H9 (cell line): ENCODE data around the gene MYO10. TPM values are rescaled to one million over a fixed set of nuclear protein-coding genes. Genes with fewer than 3 reads are reported as not detected.

Experiments
- DNase-seq: peaks from one replicate; pipeline ENCODE4 v3.0.0-alpha.2; 2017
- H2AFZ ChIP-seq: one replicate; pipeline ENCODE4 v1.6.1; 2013; ENCODE audit warnings: mild to moderate bottlenecking, low read length, control low read depth, moderate library complexity
- H2AK5ac ChIP-seq: 2 replicates; pipeline ENCODE4 v1.6.1; 2013; ENCODE audit warnings: low read length, control low read depth, mixed read lengths; ENCODE audit not compliant: insufficient read length
- H2BK120ac ChIP-seq: one replicate; pipeline ENCODE4 v1.6.1; 2013; ENCODE audit warnings: low read depth, mild to moderate bottlenecking, low read length, control low read depth, inconsistent platforms; ENCODE audit not compliant: poor library complexity, severe bottlenecking
- H2BK12ac ChIP-seq: 2 replicates; pipeline ENCODE4 v1.6.1; 2013; ENCODE audit warnings: low read length, control low read depth, mixed read lengths, low read depth; ENCODE audit not compliant: insufficient read length
- H2BK15ac ChIP-seq: 2 replicates; pipeline ENCODE4 v1.6.1; 2013; ENCODE audit warnings: low read depth, low read length, control low read depth
- H2BK20ac ChIP-seq: one replicate; pipeline ENCODE4 v1.6.1; 2013; ENCODE audit warnings: low read depth, mild to moderate bottlenecking, low read length, control low read depth, inconsistent platforms; ENCODE audit not compliant: poor library complexity, severe bottlenecking
- H2BK5ac ChIP-seq: 2 replicates; pipeline ENCODE4 v1.6.1; 2013; ENCODE audit warnings: low read length, control low read depth, mixed read lengths; ENCODE audit not compliant: insufficient read length
- H3K14ac ChIP-seq: 2 replicates; pipeline ENCODE4 v1.6.1; 2013; ENCODE audit warnings: low read length, control low read depth; ENCODE audit not compliant: insufficient read depth
- H3K18ac ChIP-seq: 2 replicates; pipeline ENCODE4 v1.6.1; 2013; ENCODE audit warnings: low read depth, mild to moderate bottlenecking, mixed read lengths, low read length, control low read depth; ENCODE audit not compliant: insufficient read length
- H3K23ac ChIP-seq: 2 replicates; pipeline ENCODE4 v1.6.1; 2013; ENCODE audit warnings: low read length, control low read depth, mixed read lengths, low read depth; ENCODE audit not compliant: insufficient read length
- H3K23me2 ChIP-seq: 2 replicates; pipeline ENCODE4 v1.6.1; 2013; ENCODE audit warnings: low read depth, mild to moderate bottlenecking, mixed read lengths, low read length, control low read depth; ENCODE audit not compliant: insufficient read length, poor library complexity, severe bottlenecking
- H3K27ac ChIP-seq: 2 replicates; pipeline ENCODE4 v1.5.1; 2013; ENCODE audit warnings: low read length, control low read depth, mixed read lengths, low read depth; ENCODE audit not compliant: insufficient read length
- H3K27me3 ChIP-seq: 2 replicates; pipeline ENCODE4 v1.6.1; 2013; ENCODE audit warnings: low read length, control low read depth, inconsistent platforms; ENCODE audit not compliant: insufficient read depth
- H3K4ac ChIP-seq: 2 replicates; pipeline ENCODE4 v1.6.1; 2013; ENCODE audit warnings: low read depth, mild to moderate bottlenecking, control low read depth, inconsistent platforms, low read length, moderate library complexity
- H3K4me1 ChIP-seq: 2 replicates; pipeline ENCODE4 v1.6.1; 2013; ENCODE audit warnings: low read length, control low read depth, inconsistent platforms; ENCODE audit not compliant: insufficient read depth
- H3K4me2 ChIP-seq: 2 replicates; pipeline ENCODE4 v1.6.1; 2013; ENCODE audit warnings: low read length, control low read depth, mixed read lengths; ENCODE audit not compliant: insufficient read length, insufficient read depth
- H3K56ac ChIP-seq: 2 replicates; pipeline ENCODE4 v1.6.1; 2013; ENCODE audit warnings: low read depth, mild to moderate bottlenecking, mixed read lengths, low read length, control low read depth; ENCODE audit not compliant: insufficient read length
- H3K79me1 ChIP-seq: 2 replicates; pipeline ENCODE4 v1.6.1; 2013; ENCODE audit warnings: low read depth, mild to moderate bottlenecking, moderate library complexity, low read length, control low read depth, inconsistent platforms; ENCODE audit not compliant: insufficient read depth, poor library complexity, severe bottlenecking
- H3K79me2 ChIP-seq: 2 replicates; pipeline ENCODE4 v1.6.1; 2013; ENCODE audit warnings: low read length, control low read depth, inconsistent platforms; ENCODE audit not compliant: insufficient read depth
- H3K9ac ChIP-seq: 2 replicates; pipeline ENCODE4 v1.6.1; 2013; ENCODE audit warnings: low read length, control low read depth, mixed read lengths; ENCODE audit not compliant: insufficient read length; ENCODE audit errors: extremely low read depth
- H3K9me3 ChIP-seq: one replicate; pipeline ENCODE4 v1.6.1; 2013; ENCODE audit warnings: low read depth, low read length, inconsistent platforms; ENCODE audit not compliant: control insufficient read depth
- H3T11ph ChIP-seq: one replicate; pipeline ENCODE4 v1.6.1; 2013; ENCODE audit warnings: mild to moderate bottlenecking, low read length, control low read depth, inconsistent platforms
- H4K20me1 ChIP-seq: one replicate; pipeline ENCODE4 v1.6.1; 2013; ENCODE audit not compliant: control insufficient read depth, insufficient read length, insufficient read depth
- H4K5ac ChIP-seq: 2 replicates; pipeline ENCODE4 v1.6.1; 2013; ENCODE audit warnings: low read depth, mild to moderate bottlenecking, mixed read lengths, low read length, control low read depth; ENCODE audit not compliant: insufficient read length
- H4K8ac ChIP-seq: replicated peaks from 2 replicates; pipeline ENCODE4 v1.6.1; 2013; ENCODE audit warnings: low read length, control low read depth, mixed read lengths, low read depth; ENCODE audit not compliant: insufficient read length
- H4K91ac ChIP-seq: 2 replicates; pipeline ENCODE4 v1.6.1; 2013; ENCODE audit warnings: low read depth, mild to moderate bottlenecking, moderate library complexity, mixed read lengths, low read length, control low read depth; ENCODE audit not compliant: insufficient read length
- H3K27ac Mint-ChIP-seq, 3 experiments: 2 replicates in 2 of 3; 3 replicates in 1 of 3; pipeline ENCODE4 v1.8.0; 2020 to 2021; ENCODE audit warnings: mixed read lengths in 3 of 3, mild to moderate bottlenecking in 1 of 3, moderate library complexity in 1 of 3
- H3K27me3 Mint-ChIP-seq: 2 replicates; pipeline ENCODE4 v1.8.0; 2021; ENCODE audit warnings: low read depth, mild to moderate bottlenecking, moderate library complexity, mixed read lengths
- H3K36me3 Mint-ChIP-seq, 3 experiments: 2 replicates in 2 of 3; 3 replicates in 1 of 3; pipeline ENCODE4 v1.8.0; 2020 to 2021; ENCODE audit warnings: low read depth in 3 of 3, mixed read lengths in 3 of 3; ENCODE audit not compliant: insufficient read depth in 1 of 3
- H3K4me1 Mint-ChIP-seq, 2 experiments: 2 replicates each; pipeline ENCODE4 v1.8.0; 2020; ENCODE audit warnings: mixed read lengths in 2 of 2
- H3K4me3 Mint-ChIP-seq, 2 experiments: 2 replicates in 1 of 2; 3 replicates in 1 of 2; pipeline ENCODE4 v1.8.0; 2020 to 2021; ENCODE audit warnings: mild to moderate bottlenecking in 2 of 2, mixed read lengths in 2 of 2, moderate library complexity in 1 of 2
- H3K9me3 Mint-ChIP-seq, 2 experiments: 2 replicates in 1 of 2; 3 replicates in 1 of 2; pipeline ENCODE4 v1.8.0; 2020; ENCODE audit warnings: mild to moderate bottlenecking in 2 of 2, mixed read lengths in 2 of 2, moderate library complexity in 1 of 2
- whole genome bisulfite sequencing: extraction: QIAGEN DNeasy Blood & Tissue Kit; methylation state at CpG from one replicate; pipeline ENCODE4 v1.1.7; 2013; ENCODE audit warnings: missing lambda C conversion rate, low lambda C conversion rate, mixed read lengths; ENCODE audit not compliant: insufficient read length; ENCODE audit errors: extremely low coverage; 5-methylcytosine and 5-hydroxymethylcytosine counted together
- total RNA-seq: library from RNA; stranded (reverse); gene quantifications from 2 replicates; pipeline ENCODE4 v1.2.1, GENCODE V29; 2021
- TF ChIP-seq, protein P1 (sequence below): fragments of 200-600 bp; sonication (generic); conservative IDR thresholded peaks from 3 replicates; pipeline ENCODE4 v1.8.0; 2021; ENCODE audit warnings: antibody characterized with exemption, mild to moderate bottlenecking

Gene MYO10
- total RNA-seq, 1 experiment from 2014 or later: 127 TPM

DNA sequence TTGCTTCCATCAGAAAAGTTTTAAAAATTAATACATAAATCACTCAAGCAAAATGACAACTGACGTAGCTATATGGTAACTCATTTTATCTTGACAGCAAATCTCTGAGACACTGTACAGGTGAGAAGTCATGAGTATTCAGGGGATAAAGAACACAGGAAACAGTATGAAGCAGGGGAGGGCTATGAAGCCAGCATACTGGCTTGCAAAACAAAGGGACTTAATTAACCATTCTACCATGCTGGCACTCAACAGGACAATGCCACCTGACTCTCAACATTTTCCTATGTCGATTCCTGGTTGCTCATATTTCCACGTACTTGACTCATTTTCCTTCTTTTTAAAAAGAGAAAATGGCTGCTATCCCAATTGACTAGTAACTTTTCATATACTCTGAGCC lies 167.9 kb downstream of the MYO10 start:
- peaks cover 5% of the 10 kb centered on the region; the same call in 1 of the 2 replicates for H3K4me1 ChIP-seq
- H3K4me2 ChIP-seq: no peak overlapping the region
- no peak overlapping the region for H2BK20ac ChIP-seq
- no peak overlapping the region for H2BK15ac ChIP-seq
- no peak overlapping the region for H4K8ac ChIP-seq
- H3K27me3 Mint-ChIP-seq: no peaks in the 10 kb centered on the region
- H3K9me3 Mint-ChIP-seq: no peaks in the 10 kb centered on the region
- no peak overlapping the region for H3K9ac ChIP-seq
- no CpG with 5 or more reads among the region's 3 CpGs for WGBS
- no peak overlapping the region for H3K4me3 Mint-ChIP-seq
- H3K27ac Mint-ChIP-seq: peak overlapping the region in 1 of 3 experiments; percentile 62; a peak in 1 of 7 replicates
- no peaks in the 10 kb centered on the region for H3K27me3 ChIP-seq
- H3K23ac ChIP-seq: no peak overlapping the region
- no peak overlapping the region for H2BK120ac ChIP-seq
- H3K4ac ChIP-seq: no peak overlapping the region
- no peak overlapping the region for H4K5ac ChIP-seq
- no peak overlapping the region for H3K14ac ChIP-seq
- no peak overlapping the region for H2AFZ ChIP-seq
- no peak overlapping the region for H3K18ac ChIP-seq
- H2AK5ac ChIP-seq: no peak overlapping the region
- no peaks in the 10 kb centered on the region for H3K23me2 ChIP-seq
- no peaks in the 10 kb centered on the region for H3K9me3 ChIP-seq
- DNase-seq: no peak
- no peak overlapping the region for H3T11ph ChIP-seq
- no peaks in the 10 kb centered on the region for H3K79me1 ChIP-seq
- no peak overlapping the region for H2BK5ac ChIP-seq
- H3K56ac ChIP-seq: no peak overlapping the region
- TF ChIP-seq, protein P1, sequence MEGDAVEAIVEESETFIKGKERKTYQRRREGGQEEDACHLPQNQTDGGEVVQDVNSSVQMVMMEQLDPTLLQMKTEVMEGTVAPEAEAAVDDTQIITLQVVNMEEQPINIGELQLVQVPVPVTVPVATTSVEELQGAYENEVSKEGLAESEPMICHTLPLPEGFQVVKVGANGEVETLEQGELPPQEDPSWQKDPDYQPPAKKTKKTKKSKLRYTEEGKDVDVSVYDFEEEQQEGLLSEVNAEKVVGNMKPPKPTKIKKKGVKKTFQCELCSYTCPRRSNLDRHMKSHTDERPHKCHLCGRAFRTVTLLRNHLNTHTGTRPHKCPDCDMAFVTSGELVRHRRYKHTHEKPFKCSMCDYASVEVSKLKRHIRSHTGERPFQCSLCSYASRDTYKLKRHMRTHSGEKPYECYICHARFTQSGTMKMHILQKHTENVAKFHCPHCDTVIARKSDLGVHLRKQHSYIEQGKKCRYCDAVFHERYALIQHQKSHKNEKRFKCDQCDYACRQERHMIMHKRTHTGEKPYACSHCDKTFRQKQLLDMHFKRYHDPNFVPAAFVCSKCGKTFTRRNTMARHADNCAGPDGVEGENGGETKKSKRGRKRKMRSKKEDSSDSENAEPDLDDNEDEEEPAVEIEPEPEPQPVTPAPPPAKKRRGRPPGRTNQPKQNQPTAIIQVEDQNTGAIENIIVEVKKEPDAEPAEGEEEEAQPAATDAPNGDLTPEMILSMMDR: no peak
- no peak overlapping the region for H2BK12ac ChIP-seq
- H4K91ac ChIP-seq: no peak overlapping the region
- H3K4me1 Mint-ChIP-seq: peaks cover 6 to 10% of the 10 kb centered on the region in 2 experiments
- peaks cover 7 to 37% (median 35%) of the 10 kb centered on the region in 3 experiments; a peak in 6 of 7 replicates for H3K36me3 Mint-ChIP-seq
- H3K79me2 ChIP-seq: no peaks in the 10 kb centered on the region
- H4K20me1 ChIP-seq: no peaks in the 10 kb centered on the region
- H3K27ac ChIP-seq: no peak overlapping the region
